ENCODE measurements around the gene CLDND1.

- TF ChIP-seq CTCF (IDR thresholded peaks at IDR 0.05 in 4 of 5, conservative IDR thresholded peaks at IDR 0.05 in 1 of 5) (no peak), POLR2A (IDR thresholded peaks at IDR 0.05) (no peak)
Measured at GRCh38 chr3:98513091-98513511, 9.6 kb downstream of the CLDND1 start.
